ENCODE measurements around the gene MFAP4.
"Not testable (repeated sequence)": the region's sequence is repeated elsewhere in the genome, so short reads cannot be mapped to it uniquely, and the experiment has no call there.

MFAP4 gene

GRCh38 chr17:19370493-19370960 lies 16.5 kb downstream of the MFAP4 start:
- DNase-seq (ENCODE audit: low read depth): peak; percentile 19

DNA sequence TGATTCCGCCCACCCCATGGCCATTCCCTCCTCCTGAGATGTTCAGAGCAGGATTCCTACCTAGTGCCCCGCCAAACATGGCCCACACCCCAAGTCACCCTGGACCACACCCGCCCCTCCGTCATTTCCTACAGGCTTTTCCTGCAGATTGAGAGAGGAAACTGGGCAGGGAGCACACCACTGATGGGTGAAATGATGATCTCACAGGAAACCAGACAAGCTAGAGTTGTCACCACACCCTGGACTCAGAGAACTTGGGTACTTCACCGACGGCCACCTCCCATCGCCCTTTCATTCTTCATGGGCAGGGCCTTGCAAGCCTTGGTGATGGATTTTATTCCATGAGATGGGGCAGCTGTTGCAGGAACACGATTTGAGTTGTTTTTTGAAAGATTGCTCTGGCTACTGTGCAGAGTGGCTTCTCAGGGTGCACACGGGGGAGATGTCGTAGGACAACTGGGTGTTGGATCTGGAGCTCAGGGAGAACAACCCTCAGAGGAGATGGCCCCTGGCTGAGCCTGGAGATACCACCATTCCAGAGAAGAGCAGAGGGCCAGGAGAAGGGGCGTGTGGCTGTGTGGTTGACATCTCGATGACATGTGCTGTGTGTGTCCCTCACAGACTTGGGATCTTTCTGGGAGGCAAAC lies 17.0 kb downstream of the MFAP4 start:
- DNase-seq (ENCODE audit: low read depth): no peak

- DNase-seq (ENCODE audit: low read depth): no peak
Observed at GRCh38 chr17:19369107-19369778, 17.7 kb downstream of the MFAP4 start.

DNA sequence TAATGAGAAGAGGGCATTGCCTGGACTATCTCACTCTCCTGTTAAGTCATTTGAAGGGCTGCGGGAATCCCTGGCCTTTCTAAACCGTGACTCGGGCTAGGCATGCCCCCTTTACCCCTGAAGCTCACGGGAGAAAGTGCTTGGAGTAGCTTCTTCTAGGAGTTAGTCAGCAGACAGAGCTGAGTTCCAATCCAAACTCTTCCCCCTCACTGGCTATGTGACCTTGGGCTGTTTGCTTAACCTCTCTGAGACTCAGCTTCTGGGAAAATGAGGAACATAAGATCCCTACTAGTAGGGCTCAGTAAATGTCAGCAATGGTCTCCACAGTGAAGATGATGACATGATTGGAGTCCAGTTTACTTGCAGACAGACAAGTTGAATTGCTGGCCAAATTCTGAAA lies 18.8 kb downstream of the MFAP4 start:
- no peak for DNase-seq (ENCODE audit: low read depth)

DNA sequence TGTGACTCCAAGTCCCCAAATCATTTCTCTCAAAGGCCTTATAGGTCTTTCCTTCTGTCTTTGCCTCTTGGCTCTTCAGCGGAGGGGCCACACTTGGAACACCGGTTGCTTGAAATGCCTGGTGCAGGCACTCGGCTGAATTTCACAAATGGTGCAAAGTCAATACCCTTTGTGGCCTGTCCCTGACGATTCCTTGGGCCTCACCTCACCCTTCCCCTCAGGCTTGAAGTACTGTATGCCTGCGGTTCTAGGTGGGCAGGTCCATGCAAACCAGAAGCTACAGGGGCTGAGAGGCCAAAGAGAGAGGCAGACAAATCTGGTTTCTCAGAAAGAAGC lies 20.4 kb downstream of the MFAP4 start:
- DNase-seq (ENCODE audit: low read depth): no peak

DNA sequence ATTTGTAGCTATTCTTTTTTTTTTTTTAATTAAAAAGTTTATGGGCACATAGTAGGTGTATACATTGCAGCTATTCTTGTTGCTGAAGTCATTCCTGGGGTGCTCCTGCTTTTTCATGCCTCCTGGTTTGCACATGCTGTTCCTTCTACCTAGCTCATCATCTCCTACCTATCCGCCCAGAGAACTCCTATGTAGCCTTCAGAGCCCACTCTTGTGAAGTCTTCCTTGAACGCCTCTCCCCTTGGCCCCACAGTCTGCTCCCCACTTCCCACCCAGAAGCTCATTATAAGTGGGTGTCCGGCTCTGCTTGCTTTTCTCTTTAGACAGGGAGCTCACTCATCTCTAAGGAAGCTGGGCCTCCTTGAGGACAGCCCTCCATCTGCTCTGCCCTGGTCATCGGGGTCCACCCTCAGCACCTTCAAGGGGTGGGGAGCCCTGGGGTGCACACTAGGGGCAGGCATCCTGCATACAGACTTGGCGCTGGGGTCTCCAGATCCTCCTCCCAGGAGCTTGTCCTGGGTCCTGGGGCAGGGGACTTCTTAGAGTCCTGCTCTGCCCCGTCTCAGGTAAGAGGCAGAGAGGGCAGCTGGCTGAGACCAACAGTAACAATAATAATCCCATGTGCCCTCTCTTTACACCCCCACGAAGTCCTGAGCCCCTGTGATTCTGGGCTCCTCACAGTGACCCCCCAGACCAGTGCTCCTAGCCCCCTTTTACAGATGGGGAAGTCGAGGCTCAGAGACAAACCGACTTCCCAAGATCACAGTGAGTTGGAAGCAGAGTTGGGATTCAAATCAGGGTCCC lies 21.0 kb downstream of the MFAP4 start:
- no peak for DNase-seq (ENCODE audit: low read depth)

DNA sequence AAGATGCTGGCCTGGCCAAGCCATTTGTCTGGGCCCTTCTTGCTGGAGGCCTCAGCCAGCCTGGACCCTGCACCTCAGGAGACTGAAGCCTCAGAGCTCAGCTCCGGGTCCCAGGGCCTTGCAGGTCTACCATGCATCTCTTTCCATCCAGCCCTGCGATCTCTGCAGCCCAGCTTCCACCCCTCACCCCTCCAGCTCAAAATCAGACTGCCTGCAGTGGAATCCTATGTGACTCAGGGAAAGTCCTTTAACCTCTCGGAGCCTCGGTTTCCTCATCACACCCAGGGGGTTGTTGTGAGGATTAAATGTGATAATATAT lies 21.5 kb downstream of the MFAP4 start:
- no peak for DNase-seq (ENCODE audit: low read depth)

- no peak for DNase-seq (ENCODE audit: low read depth)
Observed at GRCh38 chr17:19364699-19365498, 22.1 kb downstream of the MFAP4 start.

- DNase-seq (ENCODE audit: low read depth): no peak
Observed at GRCh38 chr17:19363460-19364035, 23.4 kb downstream of the MFAP4 start.

DNA sequence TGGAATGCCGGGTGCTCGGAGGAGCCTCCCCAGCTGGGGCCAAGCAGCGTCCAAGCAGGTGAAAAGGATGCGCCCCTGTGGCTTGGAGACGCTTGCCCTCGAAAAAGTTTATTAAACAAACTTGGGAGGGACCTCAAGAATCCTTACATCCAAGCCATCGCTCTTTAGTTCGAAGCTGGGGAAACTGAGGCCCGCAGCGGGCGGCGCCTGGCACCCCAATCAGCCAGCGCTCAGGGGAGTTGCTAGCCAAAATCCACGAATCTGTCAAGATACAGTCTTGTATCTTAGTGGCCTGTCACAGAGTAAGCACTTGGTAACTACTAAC lies 23.9 kb downstream of the MFAP4 start:
- DNase-seq (ENCODE audit: low read depth): no peak

DNA sequence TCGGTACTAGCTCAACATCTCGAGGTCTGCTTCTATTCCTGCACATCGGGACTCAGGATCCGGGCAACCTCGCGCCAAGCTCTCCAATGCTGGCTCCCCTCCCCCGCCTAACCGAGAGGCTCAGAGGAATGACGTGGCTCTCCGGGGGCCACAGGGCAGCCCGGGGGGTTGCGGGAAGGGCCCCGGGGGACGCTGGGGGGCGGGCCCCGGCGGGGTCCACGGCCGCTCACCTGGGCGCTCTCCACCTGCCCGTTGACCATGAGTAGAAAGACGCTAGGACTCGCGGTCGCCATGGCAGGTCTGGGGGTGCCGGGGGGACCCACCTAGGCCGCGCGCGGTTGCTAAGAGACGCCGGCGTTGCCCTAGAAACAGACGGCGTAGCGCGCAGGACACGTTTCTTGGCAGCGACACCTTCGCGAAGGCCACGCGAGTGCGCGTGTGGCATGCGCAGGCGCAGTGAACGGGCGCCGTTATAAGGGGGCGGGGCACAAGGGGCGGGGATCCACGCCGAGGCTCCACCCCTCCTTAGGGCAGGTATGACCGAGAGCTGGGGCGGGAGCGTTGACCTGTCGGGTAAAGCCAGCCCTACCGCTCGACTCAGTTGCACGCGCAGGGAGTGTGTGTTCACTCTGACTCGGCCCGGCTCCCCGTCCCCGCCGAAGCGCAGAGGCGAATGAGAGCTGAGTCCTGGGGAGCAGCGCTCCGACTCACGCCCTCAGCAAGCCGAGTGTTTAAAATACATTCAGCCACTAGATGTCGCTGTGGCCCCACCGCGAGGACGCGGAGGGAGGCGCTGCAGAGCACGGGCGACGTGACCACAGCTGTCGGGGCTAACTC lies 24.5 kb downstream of the MFAP4 start, which contains the start of gene B9D1:
B9D1 (minus strand) TSS at position 447 of the 837 bp plus-strand sequence; CDS start at position 293, 154 bp downstream.
- DNase-seq (ENCODE audit: low read depth): peak; percentile 95

GRCh38 chr17:19361944-19362276 lies 25.1 kb downstream of the MFAP4 start:
- no peak for DNase-seq (ENCODE audit: low read depth)

DNA sequence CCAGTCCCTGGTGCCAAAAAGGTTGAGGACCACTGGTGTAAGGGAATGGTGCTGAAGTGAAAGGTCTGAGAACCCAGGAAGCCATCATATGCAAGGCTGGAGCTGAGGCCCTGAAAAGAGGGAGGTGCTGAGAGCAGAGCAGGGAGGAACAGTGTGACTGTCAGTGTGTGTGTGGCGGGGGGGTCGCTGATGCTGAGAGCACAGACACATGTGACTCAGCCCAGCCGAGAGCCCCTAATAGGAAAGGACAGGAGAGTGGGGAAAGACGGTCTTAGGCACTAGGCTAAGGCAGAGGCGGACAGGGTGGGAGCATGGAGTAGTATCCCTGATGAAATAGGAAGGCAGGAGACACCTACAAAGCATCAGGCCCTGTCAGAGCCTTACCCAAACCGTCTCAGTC lies 25.7 kb downstream of the MFAP4 start:
- DNase-seq (ENCODE audit: low read depth): peak; percentile 37

- no peak for DNase-seq (ENCODE audit: low read depth)
Observed at GRCh38 chr17:19360772-19361171, 26.2 kb downstream of the MFAP4 start.

GRCh38 chr17:19359856-19360255 lies 27.1 kb downstream of the MFAP4 start:
- DNase-seq (ENCODE audit: low read depth): no peak

GRCh38 chr17:19359151-19359550 lies 27.8 kb downstream of the MFAP4 start:
- DNase-seq (ENCODE audit: low read depth): no peak

DNA sequence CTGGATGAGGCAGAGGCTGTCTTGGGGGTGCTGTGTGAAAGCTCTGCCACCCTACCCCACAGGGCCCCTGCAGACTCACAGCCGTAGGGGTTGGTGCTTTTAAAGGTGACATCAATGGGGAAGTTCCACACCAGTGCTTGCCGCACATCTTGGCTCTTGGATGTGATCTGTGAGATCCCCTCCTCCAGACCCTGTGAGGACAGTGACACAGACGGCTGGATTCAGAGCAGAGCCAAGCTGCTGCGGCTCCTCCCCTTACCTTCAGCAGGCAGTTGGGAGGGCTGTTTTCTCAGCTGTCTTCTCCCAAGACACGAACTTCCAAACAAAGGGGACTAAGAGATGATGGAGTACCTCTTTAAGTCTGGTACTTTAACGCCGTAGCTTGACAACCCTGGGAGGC lies 29.2 kb downstream of the MFAP4 start:
- DNase-seq (ENCODE audit: low read depth): no peak

GRCh38 chr17:19357351-19357750 lies 29.6 kb downstream of the MFAP4 start:
- DNase-seq (ENCODE audit: low read depth): no peak

- no peak for DNase-seq (ENCODE audit: low read depth)
Observed at GRCh38 chr17:19354748-19355147, 32.2 kb downstream of the MFAP4 start.

DNA sequence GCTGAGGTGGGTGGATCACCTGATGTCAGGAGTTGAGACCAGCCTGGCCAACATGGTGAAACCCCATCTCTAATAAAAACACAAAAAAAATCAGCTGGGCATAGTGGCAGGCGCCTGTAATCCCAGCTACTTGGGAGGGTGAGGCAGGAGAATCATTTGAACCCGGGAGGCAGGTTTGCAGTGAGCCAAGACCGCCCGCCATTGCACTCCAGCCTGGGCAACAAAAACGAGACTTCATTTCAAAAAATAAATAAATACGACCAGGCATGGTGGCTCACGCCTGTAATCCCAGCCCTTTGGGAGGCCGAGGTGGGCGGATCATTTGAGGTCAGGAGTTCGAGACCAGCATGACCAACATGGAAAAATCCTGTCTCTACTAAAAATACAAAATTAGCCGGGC lies 33.6 kb downstream of the MFAP4 start:
- not testable (repeated sequence) for DNase-seq (ENCODE audit: low read depth)

- no peak for DNase-seq (ENCODE audit: low read depth)
Observed at GRCh38 chr17:19348806-19349205, 38.2 kb downstream of the MFAP4 start.
